Dermis microvascular lymphatic vessel endothelial cell (primary cell): ENCODE data around the gene ZNF124. TPM values are rescaled to one million over a fixed set of nuclear protein-coding genes. Genes with fewer than 3 reads are reported as not detected.
"Not testable (repeated sequence)": the region's sequence is repeated elsewhere in the genome, so short reads cannot be mapped to it uniquely, and the experiment has no call there.

Source experiments
- DNase-seq, 2 donors: peaks; one replicate each; pipeline versions ENCODE4 v3.0.0 to v3.0.0-alpha.2; 2010; ENCODE audit warnings: low read depth in 2 of 2
- total RNA-seq: library from RNA; depleted of rRNA; stranded (reverse); fragments of >200 nt; gene quantifications from 2 replicates; pipeline ENCODE4 v1.2.1, GENCODE V29; 2014

The ZNF124 gene
- 43.4 and 52.9 TPM in 2 replicates for total RNA-seq

GRCh38 chr1:247171875-247172563 lies at the start of gene ZNF124:
TSS of gene ZNF124 (minus strand) at chr1:247172020. CDS start at chr1:247171877, 143 bp downstream.
- DNase-seq = not testable (repeated sequence)

DNA sequence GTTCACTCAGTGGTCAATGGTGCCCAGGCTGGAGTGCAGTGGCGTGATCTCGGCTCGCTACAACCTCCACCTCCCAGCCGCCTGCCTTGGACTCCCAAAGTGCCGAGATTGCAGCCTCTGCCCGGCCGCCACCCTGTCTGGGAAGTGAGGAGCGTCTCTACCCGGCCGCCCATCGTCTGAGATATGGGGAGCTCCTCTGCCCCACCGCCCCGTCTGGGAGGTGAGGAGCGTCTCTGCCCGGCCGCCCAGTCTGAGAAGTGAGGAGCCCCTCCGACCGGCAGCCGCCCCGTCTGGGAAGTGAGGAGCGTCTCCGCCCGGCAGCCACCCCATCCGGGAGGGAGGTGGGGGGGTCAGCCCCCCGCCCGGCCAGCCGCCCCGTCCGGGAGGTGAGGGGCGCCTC lies 48.5 kb upstream of the ZNF124 start:
- not testable (repeated sequence) for DNase-seq

- no peak for DNase-seq
Observed at GRCh38 chr1:247218121-247218651, 46.4 kb upstream of the ZNF124 start.

DNA sequence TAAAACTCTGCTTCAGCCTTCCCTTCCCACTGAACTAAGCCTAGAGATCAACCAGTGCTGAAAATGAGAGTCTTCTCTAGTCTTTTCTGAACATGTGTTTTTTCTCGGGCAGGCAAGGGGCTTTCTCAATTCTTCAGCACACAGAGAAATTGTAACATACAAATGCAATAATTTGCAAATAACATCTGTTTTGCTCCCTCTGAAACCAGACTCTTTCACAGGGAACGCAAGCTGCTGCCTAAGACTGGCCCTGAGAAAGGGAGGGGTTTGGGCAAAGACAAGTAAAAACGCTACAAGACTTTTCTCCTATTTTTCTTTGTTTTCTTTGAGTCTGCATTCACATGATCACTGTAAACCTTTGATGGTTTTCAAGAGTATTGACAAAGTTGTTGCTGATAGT lies 44.4 kb upstream of the ZNF124 start:
- DNase-seq = no peak

DNA sequence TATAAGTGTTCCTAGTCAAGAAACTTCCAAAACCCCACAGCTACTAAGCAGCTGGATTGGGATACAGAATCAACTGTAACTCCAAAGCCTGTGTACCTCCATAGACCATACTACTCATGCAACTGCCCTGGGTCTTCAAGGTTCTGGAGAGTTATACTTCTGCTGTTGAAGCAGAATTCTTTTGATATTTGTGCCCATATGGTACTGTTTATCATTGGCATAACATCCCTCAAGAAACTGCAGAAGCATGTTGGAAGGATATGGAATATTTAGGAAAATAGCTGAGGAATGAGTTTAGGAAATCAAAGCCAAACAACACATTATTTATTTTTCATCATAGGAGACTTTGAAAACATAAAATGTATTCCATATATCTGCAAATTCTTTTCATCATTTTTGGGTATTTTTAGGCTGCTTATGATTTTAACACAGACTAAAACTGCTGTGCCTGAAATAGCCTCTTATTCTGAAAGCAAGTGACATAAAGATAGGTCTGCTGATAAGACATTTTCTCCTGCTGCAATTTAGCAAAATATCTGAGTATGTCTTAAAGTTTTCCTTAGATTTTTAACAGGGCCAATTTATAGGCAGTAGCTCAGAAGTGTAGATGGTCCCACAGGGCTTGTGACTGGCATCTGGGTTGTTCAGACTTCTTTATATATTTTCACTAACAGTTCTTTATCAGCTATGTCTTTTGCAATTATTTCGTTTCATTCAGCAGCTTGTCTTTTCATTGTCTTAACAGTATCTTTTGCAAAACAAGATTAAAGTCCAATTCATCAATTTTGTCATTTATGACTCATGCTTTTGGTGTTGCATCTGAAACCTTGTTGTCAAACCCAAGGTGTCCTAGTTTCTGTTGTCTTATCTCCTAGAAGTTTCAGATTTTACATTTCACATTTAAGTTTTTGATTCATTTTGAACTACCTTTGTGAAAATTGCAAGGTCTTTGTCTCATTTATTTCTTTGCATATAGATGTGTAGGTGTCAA lies 41.1 kb upstream of the ZNF124 start:
- no peak for DNase-seq

DNA sequence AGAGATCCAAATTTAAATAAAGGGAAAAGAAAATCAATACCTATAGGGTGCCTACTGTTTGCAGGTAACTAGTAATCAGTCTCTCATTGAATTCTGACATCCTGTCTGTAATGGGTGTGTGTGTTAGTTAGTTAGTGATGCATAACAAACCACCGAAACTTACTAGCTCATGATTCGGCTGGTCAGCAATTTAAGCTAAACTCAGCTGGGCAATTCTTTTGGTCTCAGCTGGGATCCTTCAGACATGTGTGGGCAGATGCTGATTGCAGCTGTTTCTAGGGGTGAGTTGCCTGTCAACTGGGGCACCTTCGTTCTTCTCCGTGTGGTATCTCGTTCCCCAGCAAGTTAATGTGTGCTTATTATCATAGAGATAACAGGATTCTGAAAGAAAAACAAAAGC lies 40.2 kb upstream of the ZNF124 start:
- DNase-seq = no peak

DNA sequence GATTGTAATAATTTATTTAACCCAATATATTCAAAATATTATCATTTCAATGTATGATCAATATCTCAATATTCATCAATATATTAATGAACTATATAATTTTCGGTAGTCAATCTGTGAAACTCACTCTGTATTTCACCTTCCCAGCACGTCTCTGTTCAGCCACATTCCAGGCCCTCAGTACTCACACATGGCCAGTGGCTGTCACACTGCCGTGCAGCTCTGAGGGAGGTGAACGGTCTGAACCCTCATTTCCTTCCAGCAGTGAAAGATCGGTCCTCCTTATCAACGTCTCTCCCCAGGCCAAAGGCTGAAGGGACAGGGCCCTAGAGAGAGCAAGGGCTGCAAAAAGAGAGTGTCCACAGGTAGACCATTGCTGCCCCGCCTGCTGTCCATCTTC lies 39.5 kb upstream of the ZNF124 start:
- DNase-seq = no peak

GRCh38 chr1:247210376-247211117 lies 38.7 kb upstream of the ZNF124 start:
- DNase-seq = peak; percentile 91 to 95

- no peak for DNase-seq
Observed at GRCh38 chr1:247210062-247210375, 38.2 kb upstream of the ZNF124 start.

DNA sequence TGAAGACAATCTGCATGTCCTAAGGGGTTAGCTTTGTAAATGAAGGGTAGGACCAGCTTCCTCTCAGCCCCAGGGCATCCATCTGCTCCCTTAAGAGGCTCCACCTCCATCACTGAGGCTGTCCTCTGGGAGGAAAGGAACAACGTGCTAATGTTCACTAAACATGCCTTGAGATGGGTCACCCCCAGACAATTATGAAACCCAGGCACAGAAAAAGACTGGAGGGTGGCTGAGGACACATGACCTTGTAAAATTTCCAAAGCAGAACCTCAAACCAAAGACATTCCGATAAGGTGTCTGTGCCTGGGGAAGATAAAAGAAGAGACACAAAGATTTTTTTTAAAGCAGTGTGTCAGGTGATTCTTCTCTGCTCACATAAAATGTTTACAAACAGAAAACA lies 37.6 kb upstream of the ZNF124 start:
- no peak for DNase-seq

GRCh38 chr1:247204177-247204647 lies 32.4 kb upstream of the ZNF124 start:
- DNase-seq = peak in 1 of 2 donors; percentile 50

DNA sequence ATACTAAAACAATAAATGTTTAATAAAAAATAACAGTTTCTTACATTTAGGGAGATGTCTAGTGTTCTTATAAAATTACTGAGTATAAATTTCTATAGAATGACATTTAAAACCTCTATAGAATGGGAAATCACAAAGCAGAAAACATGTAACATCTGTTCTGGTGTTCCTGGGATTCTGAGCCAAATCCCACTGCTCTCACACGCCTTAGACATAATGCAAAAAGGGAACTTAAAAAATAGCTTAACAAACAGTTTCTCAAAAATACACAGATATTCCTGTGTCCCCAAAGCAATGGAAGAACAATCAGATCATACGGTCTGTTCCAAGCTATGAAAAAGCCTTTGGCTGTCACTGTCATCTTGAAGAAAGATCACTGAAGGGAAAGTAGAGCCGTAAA lies 27.0 kb upstream of the ZNF124 start:
- DNase-seq = no peak

- DNase-seq = no peak
Observed at GRCh38 chr1:247193958-247194357, 22.1 kb upstream of the ZNF124 start.

GRCh38 chr1:247189981-247190798 lies 18.4 kb upstream of the ZNF124 start:
- DNase-seq = no peak

DNA sequence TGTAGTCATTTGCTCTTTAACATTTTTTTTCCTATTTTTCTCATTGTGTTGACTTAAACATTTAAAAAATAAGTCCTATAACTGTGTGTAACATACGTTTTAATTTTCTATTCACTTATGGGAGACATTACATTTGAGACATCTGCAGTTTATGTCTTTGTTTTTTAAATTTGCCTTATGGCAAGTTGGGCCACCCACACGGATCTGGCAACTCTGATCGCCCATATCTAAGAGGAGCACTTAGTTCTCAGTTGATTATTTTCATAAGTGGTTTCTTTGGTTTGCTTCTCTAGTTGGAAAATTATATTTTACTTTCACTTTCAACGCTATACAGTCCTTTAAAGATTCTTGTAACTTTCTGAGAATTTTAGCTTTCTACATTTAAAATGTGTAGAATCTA lies 13.8 kb upstream of the ZNF124 start:
- no peak for DNase-seq

DNA sequence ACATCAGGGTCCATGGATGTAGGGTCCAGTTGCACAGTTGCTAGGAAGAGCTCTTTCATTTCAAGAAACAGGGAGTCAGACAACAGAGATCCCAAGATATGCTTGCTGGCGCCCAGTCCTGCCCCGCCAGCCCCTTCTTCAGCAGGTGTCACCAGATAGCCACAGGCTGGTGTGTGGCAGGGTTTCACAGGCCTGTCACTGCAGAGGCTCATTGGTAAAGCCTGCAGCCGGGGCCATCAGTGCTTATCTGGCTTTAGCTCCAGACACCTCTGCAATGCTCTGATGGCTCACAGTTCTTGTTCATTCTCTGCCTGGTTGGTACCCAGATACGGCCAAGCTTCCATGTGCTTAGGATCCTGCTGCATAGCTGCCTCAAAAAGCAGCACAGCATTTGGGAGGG lies 12.4 kb upstream of the ZNF124 start:
- no peak for DNase-seq

GRCh38 chr1:247182994-247183393 lies 11.2 kb upstream of the ZNF124 start:
- no peak for DNase-seq

DNA sequence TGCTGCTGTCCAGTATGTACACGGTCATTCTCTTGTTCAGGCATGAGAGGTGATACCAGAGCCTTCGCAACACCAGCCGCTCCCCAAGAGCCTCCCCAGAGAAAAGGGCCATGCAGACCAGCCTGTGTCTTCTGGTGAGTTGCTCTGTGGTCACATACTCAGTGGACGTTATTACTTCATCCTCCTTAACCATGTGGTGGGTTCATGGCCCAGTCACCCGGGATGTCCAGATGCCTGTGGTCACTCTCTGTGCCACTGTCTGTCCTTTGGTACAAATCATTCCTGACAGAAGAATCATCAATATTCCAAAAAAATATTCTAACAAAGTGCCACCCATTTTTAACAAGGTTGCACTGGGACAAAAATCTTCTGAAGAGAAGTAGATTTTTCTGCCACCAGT lies 8.8 kb upstream of the ZNF124 start:
- DNase-seq = no peak

GRCh38 chr1:247177755-247178154 lies 5.9 kb upstream of the ZNF124 start:
- DNase-seq = no peak

DNA sequence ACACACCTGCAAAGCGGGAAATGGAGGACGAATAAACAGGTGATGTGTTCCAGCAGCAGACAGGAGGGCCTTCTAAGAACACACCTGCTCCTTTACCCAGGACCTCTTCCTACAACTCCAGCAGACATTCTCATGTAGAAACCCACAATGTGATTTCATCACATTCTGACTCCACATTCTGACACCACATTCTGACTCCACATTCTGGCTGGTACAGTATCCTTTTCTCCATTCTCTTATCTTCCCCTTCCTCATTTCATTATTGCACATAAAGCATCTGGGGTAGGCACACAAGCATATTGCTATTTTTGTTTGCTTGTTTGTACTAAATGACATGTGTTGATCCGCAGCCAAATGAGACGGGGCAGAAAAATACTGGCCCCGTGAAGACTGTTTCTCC lies 3.6 kb upstream of the ZNF124 start:
- DNase-seq = no peak

- no peak for DNase-seq
Observed at GRCh38 chr1:247173431-247173830, 1.6 kb upstream of the ZNF124 start.
